ENCODE results near the gene NID1.

The NID1 gene

GRCh38 chr1:235955777-235956176 lies 109.1 kb downstream of the NID1 start:
- no peak for DNase-seq
- Histone ChIP-seq H3K4me3 (ENCODE audit: low read depth, low read length) (no peak overlapping the region), H3K36me3 (replicated peaks) (no peaks in the 10 kb centered on the region), H3K27ac (no peak overlapping the region), H3K27me3 (replicated peaks) (no peaks in the 10 kb centered on the region)
- TF ChIP-seq CTCF (IDR thresholded peaks at IDR 0.05; ENCODE audit: low read depth, low read length, missing control alignments): no peak
- in situ Hi-C loops (cut with HindIII; ENCODE audit: low pct_ligation_motif_present, low sequenced_read_pairs): no loop called here

GRCh38 chr1:235954306-235955283 lies 110.3 kb downstream of the NID1 start:
- in situ Hi-C loops (cut with HindIII; ENCODE audit: low pct_ligation_motif_present, low sequenced_read_pairs): no loop called here
- peak; percentile 34 for DNase-seq
- H3K4me3 ChIP-seq (ENCODE audit: low read depth, low read length): no peak overlapping the region
- H3K27me3 ChIP-seq (replicated peaks): no peaks in the 10 kb centered on the region
- TF ChIP-seq CTCF (IDR thresholded peaks at IDR 0.05; ENCODE audit: low read depth, low read length, missing control alignments): no peak
- peak overlapping the region; percentile 81 for H3K27ac ChIP-seq
- H3K36me3 ChIP-seq (replicated peaks): no peaks in the 10 kb centered on the region

GRCh38 chr1:235953801-235954200 lies 111.1 kb downstream of the NID1 start:
- Histone ChIP-seq H3K4me3 (ENCODE audit: low read depth, low read length) (no peak overlapping the region), H3K36me3 (replicated peaks) (no peaks in the 10 kb centered on the region), H3K27ac (peak overlapping the region; percentile 81), H3K27me3 (replicated peaks) (no peaks in the 10 kb centered on the region)
- no peak for TF ChIP-seq CTCF (IDR thresholded peaks at IDR 0.05; ENCODE audit: low read depth, low read length, missing control alignments)
- DNase-seq: peak; percentile 88
- in situ Hi-C loops (cut with HindIII; ENCODE audit: low pct_ligation_motif_present, low sequenced_read_pairs): no loop called here

- in situ Hi-C loops (cut with HindIII; ENCODE audit: low pct_ligation_motif_present, low sequenced_read_pairs): no loop called here
- Histone ChIP-seq H3K4me3 (ENCODE audit: low read depth, low read length) (no peak overlapping the region), H3K27ac (peak overlapping the region; percentile 53), H3K27me3 (replicated peaks) (no peaks in the 10 kb centered on the region), H3K36me3 (replicated peaks) (no peaks in the 10 kb centered on the region)
- no peak for TF ChIP-seq CTCF (IDR thresholded peaks at IDR 0.05; ENCODE audit: low read depth, low read length, missing control alignments)
- no peak for DNase-seq
These were observed 111.8 kb downstream of the NID1 start for GRCh38 chr1:235952950-235953615.

GRCh38 chr1:235951661-235952060 lies 113.2 kb downstream of the NID1 start:
- H3K27me3 ChIP-seq (replicated peaks): no peaks in the 10 kb centered on the region
- in situ Hi-C loops (cut with HindIII; ENCODE audit: low pct_ligation_motif_present, low sequenced_read_pairs): no loop called here
- TF ChIP-seq CTCF (IDR thresholded peaks at IDR 0.05; ENCODE audit: low read depth, low read length, missing control alignments): no peak
- no peak for DNase-seq
- no peak overlapping the region for H3K4me3 ChIP-seq (ENCODE audit: low read depth, low read length)
- H3K36me3 ChIP-seq (replicated peaks): no peaks in the 10 kb centered on the region
- H3K27ac ChIP-seq: no peak overlapping the region

All from brain microvascular endothelial cell (primary cell).